Measurements from ENCODE around the gene ACVRL1. TPM values are rescaled to one million over a fixed set of nuclear protein-coding genes. Genes with fewer than 3 reads are reported as not detected.

The ACVRL1 gene
- total RNA-seq, 1 donor from 2014 or later, result 36.9 TPM

DNA sequence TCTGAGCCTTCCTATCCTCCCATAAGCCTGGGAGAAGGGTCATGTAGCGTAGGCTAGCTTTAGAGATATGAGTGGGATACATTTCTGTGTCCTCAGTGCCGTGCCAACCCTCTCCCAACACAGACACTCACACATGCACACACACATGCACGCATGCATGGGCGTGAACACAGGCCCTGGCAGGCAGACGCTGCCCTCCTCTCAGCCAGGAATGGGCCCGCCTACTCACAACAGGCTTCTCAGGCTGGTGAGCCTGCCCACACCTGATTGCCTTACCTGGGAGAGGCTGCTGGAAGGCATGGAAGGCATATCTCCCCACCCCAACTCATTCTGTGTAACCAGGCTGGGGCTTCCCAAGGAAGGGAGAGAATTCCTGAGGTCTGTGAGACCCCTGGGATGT lies 31.4 kb downstream of the ACVRL1 start:
- intact Hi-C loops (cut with micrococcal nuclease), result no loop called here
- H3K4me1 ChIP-seq, result peaks cover 13% of the 10 kb centered on the region
- H3K4me3 ChIP-seq, result no peak overlapping the region
- no peak for DNase-seq
- H3K9me3 ChIP-seq (replicated peaks), result peaks cover 2% of the 10 kb centered on the region
- no peaks in the 10 kb centered on the region for H3K36me3 ChIP-seq
- no peak overlapping the region for H3K27ac ChIP-seq (replicated peaks)
- TF ChIP-seq, protein P1, sequence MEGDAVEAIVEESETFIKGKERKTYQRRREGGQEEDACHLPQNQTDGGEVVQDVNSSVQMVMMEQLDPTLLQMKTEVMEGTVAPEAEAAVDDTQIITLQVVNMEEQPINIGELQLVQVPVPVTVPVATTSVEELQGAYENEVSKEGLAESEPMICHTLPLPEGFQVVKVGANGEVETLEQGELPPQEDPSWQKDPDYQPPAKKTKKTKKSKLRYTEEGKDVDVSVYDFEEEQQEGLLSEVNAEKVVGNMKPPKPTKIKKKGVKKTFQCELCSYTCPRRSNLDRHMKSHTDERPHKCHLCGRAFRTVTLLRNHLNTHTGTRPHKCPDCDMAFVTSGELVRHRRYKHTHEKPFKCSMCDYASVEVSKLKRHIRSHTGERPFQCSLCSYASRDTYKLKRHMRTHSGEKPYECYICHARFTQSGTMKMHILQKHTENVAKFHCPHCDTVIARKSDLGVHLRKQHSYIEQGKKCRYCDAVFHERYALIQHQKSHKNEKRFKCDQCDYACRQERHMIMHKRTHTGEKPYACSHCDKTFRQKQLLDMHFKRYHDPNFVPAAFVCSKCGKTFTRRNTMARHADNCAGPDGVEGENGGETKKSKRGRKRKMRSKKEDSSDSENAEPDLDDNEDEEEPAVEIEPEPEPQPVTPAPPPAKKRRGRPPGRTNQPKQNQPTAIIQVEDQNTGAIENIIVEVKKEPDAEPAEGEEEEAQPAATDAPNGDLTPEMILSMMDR (IDR thresholded peaks at IDR 0.05; ENCODE audit: borderline replicate concordance), result no peak
- H3K27me3 ChIP-seq (ENCODE audit: low read depth), result no peaks in the 10 kb centered on the region

DNA sequence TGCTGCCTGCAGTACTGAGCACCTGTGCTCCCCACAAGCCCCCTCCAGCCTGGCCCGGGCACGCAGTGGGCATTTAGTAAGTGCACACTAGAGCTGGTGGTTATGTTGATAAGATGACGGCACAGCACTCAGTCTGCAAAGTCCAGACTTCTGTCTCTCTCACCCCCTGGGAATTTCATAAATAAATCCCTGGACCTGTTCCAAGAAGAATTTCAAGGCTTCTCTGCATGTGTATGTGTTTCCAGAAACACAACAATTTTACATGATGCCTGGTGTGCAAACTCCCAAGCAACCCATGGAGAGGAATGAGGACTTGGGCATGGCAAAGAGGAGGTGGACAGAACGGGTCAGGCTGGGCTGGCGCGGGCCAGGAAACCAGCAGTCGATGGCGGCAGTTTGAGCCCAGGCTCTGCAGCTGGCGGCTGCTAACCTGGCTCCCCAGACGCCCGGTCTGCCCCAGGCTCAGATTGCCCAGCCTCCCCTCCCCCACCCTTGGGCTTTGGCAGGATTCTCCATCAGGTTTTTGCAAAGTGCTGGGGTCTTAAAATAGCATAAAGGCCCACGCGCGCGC lies 33.8 kb downstream of the ACVRL1 start:
- no peak for DNase-seq
- Histone ChIP-seq H3K4me3 (peak overlapping the region; percentile 27), H3K27ac (replicated peaks) (no peak overlapping the region), H3K27me3 (ENCODE audit: low read depth) (no peaks in the 10 kb centered on the region), H3K36me3 (no peaks in the 10 kb centered on the region), H3K9me3 (replicated peaks) (peaks cover 20% of the 10 kb centered on the region), H3K4me1 (peaks cover 13% of the 10 kb centered on the region)
- TF ChIP-seq, protein P1 (IDR thresholded peaks at IDR 0.05; ENCODE audit: borderline replicate concordance), result no peak
- intact Hi-C loops (cut with micrococcal nuclease), result no loop called here

- H3K27ac ChIP-seq (replicated peaks), result no peak overlapping the region
- no peak for DNase-seq
- peaks cover 13% of the 10 kb centered on the region for H3K4me1 ChIP-seq
- peaks cover 20% of the 10 kb centered on the region for H3K9me3 ChIP-seq (replicated peaks)
- H3K4me3 ChIP-seq, result no peak overlapping the region
- intact Hi-C loops (cut with micrococcal nuclease), result no loop called here
- no peaks in the 10 kb centered on the region for H3K36me3 ChIP-seq
- H3K27me3 ChIP-seq (ENCODE audit: low read depth), result no peaks in the 10 kb centered on the region
- TF ChIP-seq, protein P1 (IDR thresholded peaks at IDR 0.05; ENCODE audit: borderline replicate concordance), result no peak
These were observed 34.3 kb downstream of the ACVRL1 start for GRCh38 chr12:51941604-51942003.

DNA sequence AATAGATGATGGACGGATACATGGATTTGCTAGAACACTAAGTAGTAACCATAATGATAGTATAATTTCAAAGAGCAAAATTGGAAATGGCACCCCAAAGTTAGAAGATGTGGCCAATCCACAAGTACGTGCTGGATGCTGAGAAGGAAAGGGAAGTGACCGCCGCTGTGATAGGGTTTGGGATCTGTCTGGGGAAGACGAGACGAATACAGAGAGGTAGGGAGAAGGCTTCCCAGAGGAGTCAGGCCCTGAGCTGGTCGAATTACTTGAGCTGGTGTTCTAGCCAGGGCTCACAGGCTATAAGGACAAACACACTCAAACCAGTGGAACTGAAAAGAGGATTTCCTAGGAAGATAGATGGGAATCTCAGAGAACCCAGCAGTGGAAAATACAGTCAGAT lies 34.8 kb downstream of the ACVRL1 start:
- H3K27ac ChIP-seq (replicated peaks), result no peak overlapping the region
- H3K27me3 ChIP-seq (ENCODE audit: low read depth), result no peaks in the 10 kb centered on the region
- H3K36me3 ChIP-seq, result no peaks in the 10 kb centered on the region
- peaks cover 13% of the 10 kb centered on the region for H3K4me1 ChIP-seq
- no peak overlapping the region for H3K4me3 ChIP-seq
- TF ChIP-seq, protein P1 (IDR thresholded peaks at IDR 0.05; ENCODE audit: borderline replicate concordance), result no peak
- no peak for DNase-seq
- intact Hi-C loops (cut with micrococcal nuclease), result no loop called here
- H3K9me3 ChIP-seq (replicated peaks), result peaks cover 20% of the 10 kb centered on the region

- intact Hi-C loops (cut with micrococcal nuclease), result no loop called here
- TF ChIP-seq, protein P1 (IDR thresholded peaks at IDR 0.05; ENCODE audit: borderline replicate concordance), result no peak
- peaks cover 20% of the 10 kb centered on the region for H3K9me3 ChIP-seq (replicated peaks)
These were observed 35.2 kb downstream of the ACVRL1 start for GRCh38 chr12:51942501-51943000.

More at GRCh38 chr12:51942501-51943000, 35.2 kb downstream of the ACVRL1 start:
- H3K27ac ChIP-seq (replicated peaks), result no peak overlapping the region
- DNase-seq, result no peak
- H3K27me3 ChIP-seq (ENCODE audit: low read depth), result no peaks in the 10 kb centered on the region
- peaks cover 13% of the 10 kb centered on the region for H3K4me1 ChIP-seq
- no peak overlapping the region for H3K4me3 ChIP-seq
- no peaks in the 10 kb centered on the region for H3K36me3 ChIP-seq

All from left ventricle myocardium inferior (tissue), 1 donor.